Urothelium cell line (cell line): ENCODE measurements around the gene NCBP2L.
"Not testable (repeated sequence)": the region's sequence is repeated elsewhere in the genome, so short reads cannot be mapped to it uniquely, and the experiment has no call there.

ENCODE experiments used
- DNase-seq: peaks from one replicate; pipeline ENCODE4 v3.0.0; 2011; ENCODE audit warnings: low spot score, mixed read lengths
- FAIRE-seq: peaks from 2 replicates; lab custom pipeline; 2011; peaks lifted over from hg19 to GRCh38; lab: Jason Lieb, UNC

The NCBP2L gene

GRCh38 chrX:107804427-107804826 is 26.9 kb downstream of the NCBP2L start:
- no peak for FAIRE-seq

GRCh38 chrX:107805179-107805578 is 27.6 kb downstream of the NCBP2L start:
- no peak for FAIRE-seq

More at GRCh38 chrX:107804427-107804826, 26.9 kb downstream of the NCBP2L start:
- no peak for DNase-seq

DNA sequence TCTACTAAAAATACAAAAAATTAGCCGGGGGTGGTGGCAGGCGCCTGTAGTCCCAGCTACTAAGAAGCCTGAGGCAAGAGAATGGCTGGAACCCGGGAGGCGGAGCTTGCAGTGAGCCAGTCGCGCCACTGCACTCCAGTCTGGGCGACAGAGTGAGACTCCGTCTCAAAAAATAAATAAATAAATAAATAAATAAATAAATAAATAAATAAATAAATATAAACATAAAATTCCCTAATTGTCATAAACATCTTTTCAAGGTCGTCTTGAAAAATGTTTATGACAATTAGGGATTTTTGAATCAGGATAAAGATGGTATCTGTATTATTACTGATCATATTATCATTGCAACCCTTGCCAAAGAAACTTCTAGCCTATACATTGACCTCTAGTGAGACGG is 32.5 kb downstream of the NCBP2L start:
- not testable (repeated sequence) for DNase-seq, FAIRE-seq

More at GRCh38 chrX:107805179-107805578, 27.6 kb downstream of the NCBP2L start:
- DNase-seq = no peak

DNA sequence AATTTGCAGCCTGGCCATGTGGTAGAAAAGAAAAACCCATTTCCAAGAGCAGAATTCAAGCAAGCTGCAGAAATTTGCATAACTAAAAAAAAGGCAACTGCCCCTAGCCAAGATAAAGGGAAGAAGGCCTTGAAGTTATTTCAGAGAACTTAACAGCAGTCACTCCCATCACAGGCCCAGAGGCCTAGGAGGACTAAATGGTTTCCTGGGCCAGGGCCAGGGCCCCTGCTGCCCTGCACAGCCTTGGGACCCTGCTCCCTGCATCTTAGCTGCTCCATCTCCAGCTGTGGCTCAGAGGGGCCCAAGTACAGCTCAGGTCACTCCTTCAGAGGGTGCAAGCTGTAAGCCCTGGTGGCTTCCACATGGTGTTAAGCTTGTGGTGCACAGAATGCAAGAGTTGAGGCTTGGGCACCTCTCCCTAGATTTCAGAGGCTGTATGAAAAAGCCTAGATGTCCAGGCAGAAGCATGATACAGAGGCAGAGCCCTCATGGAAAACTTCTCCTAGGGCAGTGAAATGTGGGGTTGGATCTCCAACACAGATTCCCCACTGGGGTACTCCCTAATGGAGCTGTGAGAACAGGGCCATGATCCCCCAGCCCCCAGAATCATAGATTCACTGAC is 41.5 kb downstream of the NCBP2L start:
- DNase-seq (no peak), FAIRE-seq (no peak)

- DNase-seq = no peak
- no peak for FAIRE-seq
These were observed 45.5 kb downstream of the NCBP2L start for GRCh38 chrX:107823042-107823441.

GRCh38 chrX:107823456-107823855 is 45.9 kb downstream of the NCBP2L start:
- no peak for DNase-seq
- no peak for FAIRE-seq

- DNase-seq = peak; percentile 41
- no peak for FAIRE-seq
These were observed 48.2 kb downstream of the NCBP2L start, which contains the start of gene MID2 for GRCh38 chrX:107825698-107826237. Gene MID2 (plus strand): TSS chrX:107825866. CDS start chrX:107826427, 561 bp downstream.

GRCh38 chrX:107826238-107827029 is 48.9 kb downstream of the NCBP2L start:
- DNase-seq (peak; percentile 18), FAIRE-seq (no peak)

- DNase-seq (no peak), FAIRE-seq (no peak)
These were observed 49.7 kb downstream of the NCBP2L start for GRCh38 chrX:107827030-107827831.

GRCh38 chrX:107827852-107828251 is 50.3 kb downstream of the NCBP2L start:
- DNase-seq (no peak), FAIRE-seq (no peak)

DNA sequence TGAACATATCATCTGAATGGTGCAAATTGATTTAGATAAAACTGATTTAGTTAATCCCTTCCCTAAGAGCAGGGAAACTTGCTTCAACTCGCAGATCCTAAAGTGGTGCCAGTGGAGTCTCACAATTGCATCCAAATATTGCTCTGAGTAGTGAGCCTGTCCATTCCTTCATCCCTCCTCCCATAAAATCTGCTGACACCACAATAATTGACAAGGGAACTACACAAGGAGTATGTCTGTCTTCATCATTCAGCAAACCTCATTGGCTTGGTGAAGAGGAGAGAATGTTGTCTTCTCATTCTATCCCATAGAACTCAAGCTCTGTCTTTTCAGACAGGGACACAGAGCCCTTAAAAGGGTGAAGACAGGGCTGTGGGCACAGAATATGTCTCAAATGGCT is 52.3 kb downstream of the NCBP2L start:
- FAIRE-seq (no peak), DNase-seq (no peak)

DNA sequence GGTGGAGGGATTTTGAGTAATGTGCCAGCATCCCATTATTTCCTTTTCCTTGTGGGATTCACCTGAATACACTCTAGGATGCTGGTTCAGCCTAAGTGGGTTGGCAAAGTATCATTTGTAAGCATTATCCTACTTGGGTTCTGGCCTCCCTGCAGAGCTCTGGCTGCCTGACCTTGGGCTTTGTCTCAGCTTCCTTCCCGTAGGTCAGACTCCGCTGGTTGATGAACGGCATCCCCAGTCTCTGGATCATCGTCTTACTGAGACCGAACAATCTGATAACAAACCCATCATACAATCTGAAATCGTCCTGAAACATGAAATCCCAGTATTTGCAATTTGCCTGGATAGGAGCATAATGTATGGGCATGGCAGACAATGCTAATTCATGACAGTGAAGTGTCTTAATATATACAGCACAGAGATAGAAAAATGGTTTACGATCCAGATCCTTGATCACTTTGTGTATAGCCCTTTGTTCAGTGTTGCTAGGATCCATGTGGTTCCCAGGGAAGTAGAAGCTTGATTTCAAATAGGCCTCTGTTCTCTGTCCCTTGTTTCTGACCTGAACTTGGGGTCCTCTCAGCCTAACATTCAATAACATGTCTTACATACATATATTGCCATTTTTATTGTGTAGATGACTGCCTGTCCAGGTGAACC is 53.7 kb downstream of the NCBP2L start:
- FAIRE-seq (no peak), DNase-seq (no peak)

GRCh38 chrX:107834275-107835201 is 57.0 kb downstream of the NCBP2L start:
- FAIRE-seq (no peak), DNase-seq (no peak)

GRCh38 chrX:107836958-107837357 is 59.4 kb downstream of the NCBP2L start:
- FAIRE-seq (no peak), DNase-seq (no peak)

GRCh38 chrX:107840971-107841370 is 63.4 kb downstream of the NCBP2L start:
- FAIRE-seq (no peak), DNase-seq (no peak)

- no peak for FAIRE-seq
These were observed 65.3 kb downstream of the NCBP2L start for GRCh38 chrX:107842715-107843400.

More at GRCh38 chrX:107842715-107843400, 65.3 kb downstream of the NCBP2L start:
- DNase-seq = no peak
